WTC11 (cell line): ENCODE data around the gene GTF3C1.

Experiments
- ATF2 ChIP-seq: sonication (generic); formaldehyde crosslinking; IDR thresholded peaks from 2 replicates; pipeline ENCODE4 v1.8.1; 2022; ENCODE audit warnings: low read depth, missing genetic modification reagents, borderline replicate concordance
- CREB1 ChIP-seq: sonication (generic); formaldehyde crosslinking; IDR thresholded peaks from 2 replicates; pipeline ENCODE4 v1.8.0; 2023; ENCODE audit warnings: mild to moderate bottlenecking, missing genetic modification reagents
- ELF4 ChIP-seq: sonication (generic); formaldehyde crosslinking; IDR thresholded peaks from 2 replicates; pipeline ENCODE4 v1.8.1; 2022; ENCODE audit warnings: low read depth, mild to moderate bottlenecking, moderate library complexity, missing genetic modification reagents
- FOXK1 ChIP-seq: sonication (generic); formaldehyde crosslinking; IDR thresholded peaks from 2 replicates; pipeline ENCODE4 v1.8.0; 2022; ENCODE audit warnings: mild to moderate bottlenecking, moderate library complexity, missing genetic modification reagents
- MAX ChIP-seq: sonication (generic); formaldehyde crosslinking; IDR thresholded peaks from 2 replicates; pipeline ENCODE4 v1.8.0; 2022; ENCODE audit warnings: mild to moderate bottlenecking, missing genetic modification reagents
- NFYB ChIP-seq: sonication (generic); formaldehyde crosslinking; conservative IDR thresholded peaks from 2 replicates; pipeline ENCODE4 v1.8.0; 2022; ENCODE audit warnings: low read depth, missing genetic modification reagents
- ZBTB21 ChIP-seq: sonication (generic); formaldehyde crosslinking; IDR thresholded peaks from 2 replicates; pipeline ENCODE4 v1.8.1; 2023; ENCODE audit warnings: mild to moderate bottlenecking, missing genetic modification reagents, borderline replicate concordance
- ZMAT4 ChIP-seq: fragments of 250-450 bp; sonication (Bioruptor Pico); IDR thresholded peaks from 2 replicates; pipeline ENCODE4 v1.9.0; 2021; ENCODE audit warnings: mild to moderate bottlenecking
- TF ChIP-seq, protein P1 (sequence below): fragments of 200-600 bp; IDR thresholded peaks from 2 replicates; pipeline ENCODE4 v1.8.0; 2022; ENCODE audit warnings: antibody characterized with exemption

DNA sequence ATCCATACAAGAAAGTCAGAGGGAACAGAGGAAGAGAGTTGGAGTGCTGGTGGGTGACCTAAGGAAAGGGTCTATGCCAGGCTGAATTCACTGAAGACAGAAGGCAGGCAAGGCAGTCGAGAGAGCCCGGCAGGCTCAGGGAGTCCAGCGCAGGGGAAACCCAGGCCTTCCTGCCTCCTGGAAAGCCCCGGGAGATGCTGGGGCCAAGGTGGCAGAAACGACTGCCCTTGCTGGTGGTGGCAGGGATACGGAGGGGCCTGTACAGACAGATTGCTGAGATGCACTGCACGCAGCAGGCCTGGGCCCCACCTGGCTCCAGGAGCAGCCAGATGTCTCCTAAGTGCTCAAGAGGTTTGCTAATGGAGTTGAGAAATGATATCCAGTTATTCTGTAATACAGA is 59.8 kb downstream of the GTF3C1 start:
- no peak for TF ChIP-seq NFYB (CRISPR knock-in tag)
- no peak for TF ChIP-seq ATF2
- no peak for TF ChIP-seq FOXK1
- TF ChIP-seq, protein P1, sequence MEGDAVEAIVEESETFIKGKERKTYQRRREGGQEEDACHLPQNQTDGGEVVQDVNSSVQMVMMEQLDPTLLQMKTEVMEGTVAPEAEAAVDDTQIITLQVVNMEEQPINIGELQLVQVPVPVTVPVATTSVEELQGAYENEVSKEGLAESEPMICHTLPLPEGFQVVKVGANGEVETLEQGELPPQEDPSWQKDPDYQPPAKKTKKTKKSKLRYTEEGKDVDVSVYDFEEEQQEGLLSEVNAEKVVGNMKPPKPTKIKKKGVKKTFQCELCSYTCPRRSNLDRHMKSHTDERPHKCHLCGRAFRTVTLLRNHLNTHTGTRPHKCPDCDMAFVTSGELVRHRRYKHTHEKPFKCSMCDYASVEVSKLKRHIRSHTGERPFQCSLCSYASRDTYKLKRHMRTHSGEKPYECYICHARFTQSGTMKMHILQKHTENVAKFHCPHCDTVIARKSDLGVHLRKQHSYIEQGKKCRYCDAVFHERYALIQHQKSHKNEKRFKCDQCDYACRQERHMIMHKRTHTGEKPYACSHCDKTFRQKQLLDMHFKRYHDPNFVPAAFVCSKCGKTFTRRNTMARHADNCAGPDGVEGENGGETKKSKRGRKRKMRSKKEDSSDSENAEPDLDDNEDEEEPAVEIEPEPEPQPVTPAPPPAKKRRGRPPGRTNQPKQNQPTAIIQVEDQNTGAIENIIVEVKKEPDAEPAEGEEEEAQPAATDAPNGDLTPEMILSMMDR = no peak
- no peak for TF ChIP-seq MAX (CRISPR knock-in tag)
- TF ChIP-seq CREB1 (CRISPR knock-in tag) = no peak
- no peak for TF ChIP-seq ZBTB21 (CRISPR knock-in tag)
- TF ChIP-seq ELF4 (CRISPR knock-in tag) = no peak
- TF ChIP-seq ZMAT4 (CRISPR knock-in tag) = no peak
